GM23248 (cell line): ENCODE data around the gene KIF13A.

Experiments used
- EZH2 ChIP-seq: fragments of 200-600 bp; sonication (generic); IDR thresholded peaks from 2 replicates; pipeline ENCODE4 v1.6.1; 2018; ENCODE audit warnings: antibody characterized with exemption, mild to moderate bottlenecking; ENCODE audit not compliant: insufficient read depth, poor library complexity, severe bottlenecking
- EZH2phosphoT487 ChIP-seq: fragments of 200-600 bp; sonication (generic); IDR thresholded peaks from 2 replicates; pipeline ENCODE4 v1.6.1; 2018; ENCODE audit warnings: antibody characterized with exemption, moderate library complexity, mild to moderate bottlenecking, low read depth; ENCODE audit not compliant: insufficient read depth

DNA sequence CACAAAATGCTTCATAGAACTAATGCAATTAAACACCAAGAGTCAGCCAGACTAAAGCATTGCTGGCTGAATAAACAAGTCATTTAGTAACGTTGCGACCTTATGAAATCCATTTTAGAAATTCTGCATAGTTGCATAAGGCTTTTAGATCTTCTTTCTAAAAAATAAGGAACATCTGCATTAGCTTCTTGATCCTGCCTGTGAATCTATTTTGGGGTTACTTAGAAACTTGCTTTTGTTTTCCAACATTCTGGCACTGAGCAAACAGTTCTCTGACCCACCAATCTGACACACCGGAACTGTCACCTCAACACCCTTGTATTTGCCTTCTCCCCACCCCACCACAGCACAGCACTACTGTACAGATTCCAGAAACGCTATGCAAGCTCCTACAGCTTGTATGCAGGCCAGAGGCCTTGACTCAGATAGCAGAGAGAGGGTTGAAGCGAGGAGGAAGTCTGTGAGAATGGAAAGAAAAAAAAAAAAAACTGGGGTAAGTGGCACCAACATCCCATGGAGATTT, 55.0 kb downstream of the KIF13A start:
- TF ChIP-seq EZH2 (no peak), EZH2phosphoT487 (peak; percentile 99)
